K562 treated with DMSO at 1 percent for 48 hours (cell line): ENCODE measurements around the gene ZNF354B. TPM values are rescaled to one million over a fixed set of nuclear protein-coding genes. Genes with fewer than 3 reads are reported as not detected.

Experiments
- total RNA-seq: library from RNA; unstranded; fragments of 300-600 nt; gene quantifications from 2 replicates; pipeline ENCODE4 v1.2.3, GENCODE V29; 2022; ENCODE audit warnings: low replicate concordance; ENCODE audit errors: extremely low read depth

Gene ZNF354B
- total RNA-seq, result not detected in 2 replicates

GRCh38 chr5:178859625-178860521 lies at the start of gene ZNF354B:
Gene ZNF354B, plus strand, starts transcription at chr5:178859953. Its CDS starts 1,095 bp downstream, at chr5:178861048.

DNA sequence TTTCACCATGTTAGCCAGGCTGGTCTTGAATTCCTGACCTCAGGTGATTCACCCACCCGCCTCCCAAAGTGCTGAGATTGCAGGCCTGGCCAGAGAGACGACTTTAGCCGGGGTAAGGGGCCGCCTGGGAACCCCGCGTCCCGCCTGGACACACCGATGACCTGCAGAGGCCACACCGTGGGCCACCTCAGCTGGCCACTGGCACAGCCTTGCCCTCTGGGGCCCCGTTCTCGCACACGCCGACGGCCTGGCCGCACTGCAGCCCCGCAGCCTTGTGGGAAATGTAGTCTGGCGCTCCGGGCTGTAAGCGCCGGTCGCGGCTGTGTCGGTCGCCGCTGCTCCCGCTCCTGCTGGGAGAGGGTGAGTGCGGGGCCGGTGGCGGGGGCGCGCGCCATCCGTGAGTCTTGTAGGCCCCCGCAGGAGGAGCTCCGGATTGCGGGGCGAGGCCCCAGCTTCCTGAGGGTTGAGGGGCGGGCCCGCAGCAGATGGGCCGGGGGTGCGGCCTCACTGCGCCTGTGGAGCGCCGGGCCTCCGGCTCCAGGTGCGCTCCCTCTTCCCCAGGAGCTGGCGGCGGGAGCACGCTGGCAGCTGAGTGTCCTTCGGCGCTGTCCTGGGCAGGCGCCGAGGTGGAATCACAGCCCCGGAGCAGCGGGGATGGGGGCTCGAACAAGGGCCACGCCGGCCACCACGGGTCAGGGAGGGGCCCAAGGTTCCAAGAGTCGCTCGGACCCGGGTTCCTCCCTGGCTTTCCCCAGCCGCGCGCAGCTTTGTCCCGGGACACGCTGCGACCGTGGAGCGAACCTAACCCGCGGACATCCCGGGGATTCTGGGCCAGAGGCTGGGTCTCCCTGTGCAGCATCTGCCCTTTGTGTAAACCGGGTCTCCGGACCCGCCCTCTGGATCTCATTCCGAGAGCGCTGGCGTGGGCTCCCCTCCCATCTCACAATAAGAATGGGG lies 36.1 kb downstream of the ZNF354B start, which contains the start of gene ZFP2:
TSS of gene ZFP2 (plus strand) at position 299 of the 957 bp plus-strand sequence. CDS start 35,401 bp downstream, outside the sequence.

Other genes with a start within 250 kb of the ZNF354B start
- gene CLK4, start 232.9 kb upstream of the ZNF354B start, total RNA-seq, result not detected in 2 replicates
- gene ZNF354A, start 129.3 kb upstream of the ZNF354B start, total RNA-seq, result not detected in 2 replicates
- not detected in 2 replicates for gene ZFP2, start 36.0 kb downstream of the ZNF354B start, total RNA-seq
- not detected in 2 replicates for gene ZNF454, start 81.2 kb downstream of the ZNF354B start, total RNA-seq
- not detected in 2 replicates for gene GRM6, start 135.4 kb downstream of the ZNF354B start, total RNA-seq
- gene ZNF879, start 163.9 kb downstream of the ZNF354B start, total RNA-seq, result not detected in 2 replicates
- gene ZNF354C, start 200.4 kb downstream of the ZNF354B start, total RNA-seq, result not detected in 2 replicates